Nucleus accumbens (tissue), 56 donors: Measurements from ENCODE around the gene SLC43A2.
A peak's percentile ranks its signal among the peaks of the same experiment; 100 is the strongest.
"Not testable (repeated sequence)": the region's sequence is repeated elsewhere in the genome, so short reads cannot be mapped to it uniquely, and the experiment has no call there.

Experiments
- DNase-seq, 56 donors: peaks; one replicate each; lab custom pipeline; 2025; lab: John Stamatoyannopoulos, UW

The SLC43A2 gene

GRCh38 chr17:1592751-1593629 is 35.6 kb downstream of the SLC43A2 start:
- DNase-seq: peak in 1 of 56 donors; percentile 12

- no peak for DNase-seq
Observed at GRCh38 chr17:1591474-1592090, 37.1 kb downstream of the SLC43A2 start.

GRCh38 chr17:1590747-1591473 is 37.7 kb downstream of the SLC43A2 start:
- DNase-seq: no peak

GRCh38 chr17:1590029-1590746 is 38.4 kb downstream of the SLC43A2 start:
- DNase-seq: peak in 1 of 56 donors; percentile 42

GRCh38 chr17:1588821-1589585 is 39.6 kb downstream of the SLC43A2 start:
- DNase-seq: no peak

GRCh38 chr17:1584167-1584566 is 44.5 kb downstream of the SLC43A2 start:
- no peak for DNase-seq

GRCh38 chr17:1583556-1583955 is 45.1 kb downstream of the SLC43A2 start:
- no peak for DNase-seq

GRCh38 chr17:1582374-1582773 is 46.3 kb downstream of the SLC43A2 start:
- no peak for DNase-seq

- DNase-seq: peak in 3 of 56 donors; percentile 16 to 24 (median 17)
Observed at GRCh38 chr17:1580979-1581676, 47.5 kb downstream of the SLC43A2 start.

- no peak for DNase-seq
Observed at GRCh38 chr17:1578029-1578428, 50.6 kb downstream of the SLC43A2 start.

- DNase-seq: no peak
Observed at GRCh38 chr17:1577583-1578013, 51.0 kb downstream of the SLC43A2 start.

GRCh38 chr17:1577182-1577581 is 51.5 kb downstream of the SLC43A2 start:
- DNase-seq: peak in 54 of 56 donors; percentile 14 to 83 (median 62)

- DNase-seq: no peak
Observed at GRCh38 chr17:1576500-1576899, 52.1 kb downstream of the SLC43A2 start.

- DNase-seq: peak in 2 of 56 donors; percentile 17 to 37
Observed at GRCh38 chr17:1574697-1575471, 53.8 kb downstream of the SLC43A2 start.

- DNase-seq: peak in 47 of 56 donors; percentile 18 to 90 (median 60)
Observed at GRCh38 chr17:1573932-1574696, 54.5 kb downstream of the SLC43A2 start.

- not testable (repeated sequence) for DNase-seq
Observed at GRCh38 chr17:1572646-1573045, 56.0 kb downstream of the SLC43A2 start.

- DNase-seq: no peak
Observed at GRCh38 chr17:1571341-1571704, 57.3 kb downstream of the SLC43A2 start.
